H1 (cell line): Measurements from ENCODE around the gene ME3. TPM values are rescaled to one million over a fixed set of nuclear protein-coding genes. Genes with fewer than 3 reads are reported as not detected.

Source experiments
- CEBPB ChIP-seq: IDR thresholded peaks from 2 replicates; pipeline ENCODE4 v1.6.1; 2012; ENCODE audit warnings: low read depth, low read length
- CREB1 ChIP-seq: IDR thresholded peaks from 2 replicates; pipeline ENCODE4 v1.6.1; 2012; ENCODE audit warnings: inconsistent platforms
- E2F6 ChIP-seq: IDR thresholded peaks from 2 replicates; pipeline ENCODE4 v1.6.1; 2012; ENCODE audit warnings: inconsistent platforms
- EZH2 ChIP-seq: fragments of 200-600 bp; sonication (generic); IDR thresholded peaks from 2 replicates; pipeline ENCODE4 v1.7.1; 2012; ENCODE audit warnings: low read depth, mild to moderate bottlenecking, moderate library complexity, low read length, inconsistent platforms; ENCODE audit not compliant: severe bottlenecking
- FOSL1 ChIP-seq: IDR thresholded peaks from 2 replicates; pipeline ENCODE4 v1.6.1; 2011; ENCODE audit warnings: mild to moderate bottlenecking, low read depth, low read length, moderate library complexity; ENCODE audit not compliant: insufficient read depth
- HDAC6 ChIP-seq: IDR thresholded peaks from one replicate; pipeline ENCODE4 v1.7.1; 2012; ENCODE audit warnings: low read depth, mild to moderate bottlenecking, inconsistent platforms, low read length, moderate library complexity
- KDM5A ChIP-seq: fragments of 200-600 bp; IDR thresholded peaks from 2 replicates; pipeline ENCODE4 v1.7.1; 2012; ENCODE audit warnings: mild to moderate bottlenecking, low read length, inconsistent platforms, mixed read lengths
- RBBP5 ChIP-seq: IDR thresholded peaks from 2 replicates; pipeline ENCODE4 v1.7.1; 2012; ENCODE audit warnings: low read depth, mild to moderate bottlenecking, inconsistent platforms, low read length, moderate library complexity, borderline replicate concordance
- TCF12 ChIP-seq: IDR thresholded peaks from 2 replicates; pipeline ENCODE4 v1.6.1; 2011; ENCODE audit warnings: low read depth, mild to moderate bottlenecking, low read length
- USF2 ChIP-seq: IDR thresholded peaks from 2 replicates; pipeline ENCODE4 v1.6.1; 2011; ENCODE audit warnings: low read length, improper control_type of control experiment
- polyA plus RNA-seq, 7 experiments: library from polyadenylated mRNA; depleted of rRNA in 3 of 7; stranded (reverse) in 5 of 7; unstranded in 2 of 7; fragments of >200 nt in 5 of 7; fragments of 200-250 nt in 2 of 7; gene quantifications; 1 replicate in 5 of 7; 2 replicates in 1 of 7; 4 replicates in 1 of 7; pipeline versions ENCODE4 v1.2.1 to v1.2.3, GENCODE V29; 2011 to 2013; ENCODE audit warnings: missing spikeins in 2 of 7, mixed read lengths in 2 of 7
- total RNA-seq: library from RNA; stranded (reverse); fragmentation: NEBNext Ultra II Directional; extraction: Animal tissue kit (Norgen Biotek cat#: 25700); gene quantifications from 2 replicates; pipeline ENCODE4 v1.2.1, GENCODE V29; 2021
- TF ChIP-seq, protein P1 (sequence below): fragments of 300-600 bp; sonication (generic); IDR thresholded peaks from 2 replicates; pipeline ENCODE4 v1.7.1; 2012; ENCODE audit warnings: low read length, moderate library complexity, mild to moderate bottlenecking, inconsistent platforms; ENCODE audit not compliant: insufficient replicate concordance

ME3 gene
- total and polyA plus RNA-seq, 2 of the 8 experiments (the other 6 are each of a cell fraction or from before 2014, with no cell fraction given): 1.5 to 2.8 TPM

GRCh38 chr11:86625544-86625943, 46.9 kb downstream of the ME3 start (continued):
- TF ChIP-seq, protein P1, sequence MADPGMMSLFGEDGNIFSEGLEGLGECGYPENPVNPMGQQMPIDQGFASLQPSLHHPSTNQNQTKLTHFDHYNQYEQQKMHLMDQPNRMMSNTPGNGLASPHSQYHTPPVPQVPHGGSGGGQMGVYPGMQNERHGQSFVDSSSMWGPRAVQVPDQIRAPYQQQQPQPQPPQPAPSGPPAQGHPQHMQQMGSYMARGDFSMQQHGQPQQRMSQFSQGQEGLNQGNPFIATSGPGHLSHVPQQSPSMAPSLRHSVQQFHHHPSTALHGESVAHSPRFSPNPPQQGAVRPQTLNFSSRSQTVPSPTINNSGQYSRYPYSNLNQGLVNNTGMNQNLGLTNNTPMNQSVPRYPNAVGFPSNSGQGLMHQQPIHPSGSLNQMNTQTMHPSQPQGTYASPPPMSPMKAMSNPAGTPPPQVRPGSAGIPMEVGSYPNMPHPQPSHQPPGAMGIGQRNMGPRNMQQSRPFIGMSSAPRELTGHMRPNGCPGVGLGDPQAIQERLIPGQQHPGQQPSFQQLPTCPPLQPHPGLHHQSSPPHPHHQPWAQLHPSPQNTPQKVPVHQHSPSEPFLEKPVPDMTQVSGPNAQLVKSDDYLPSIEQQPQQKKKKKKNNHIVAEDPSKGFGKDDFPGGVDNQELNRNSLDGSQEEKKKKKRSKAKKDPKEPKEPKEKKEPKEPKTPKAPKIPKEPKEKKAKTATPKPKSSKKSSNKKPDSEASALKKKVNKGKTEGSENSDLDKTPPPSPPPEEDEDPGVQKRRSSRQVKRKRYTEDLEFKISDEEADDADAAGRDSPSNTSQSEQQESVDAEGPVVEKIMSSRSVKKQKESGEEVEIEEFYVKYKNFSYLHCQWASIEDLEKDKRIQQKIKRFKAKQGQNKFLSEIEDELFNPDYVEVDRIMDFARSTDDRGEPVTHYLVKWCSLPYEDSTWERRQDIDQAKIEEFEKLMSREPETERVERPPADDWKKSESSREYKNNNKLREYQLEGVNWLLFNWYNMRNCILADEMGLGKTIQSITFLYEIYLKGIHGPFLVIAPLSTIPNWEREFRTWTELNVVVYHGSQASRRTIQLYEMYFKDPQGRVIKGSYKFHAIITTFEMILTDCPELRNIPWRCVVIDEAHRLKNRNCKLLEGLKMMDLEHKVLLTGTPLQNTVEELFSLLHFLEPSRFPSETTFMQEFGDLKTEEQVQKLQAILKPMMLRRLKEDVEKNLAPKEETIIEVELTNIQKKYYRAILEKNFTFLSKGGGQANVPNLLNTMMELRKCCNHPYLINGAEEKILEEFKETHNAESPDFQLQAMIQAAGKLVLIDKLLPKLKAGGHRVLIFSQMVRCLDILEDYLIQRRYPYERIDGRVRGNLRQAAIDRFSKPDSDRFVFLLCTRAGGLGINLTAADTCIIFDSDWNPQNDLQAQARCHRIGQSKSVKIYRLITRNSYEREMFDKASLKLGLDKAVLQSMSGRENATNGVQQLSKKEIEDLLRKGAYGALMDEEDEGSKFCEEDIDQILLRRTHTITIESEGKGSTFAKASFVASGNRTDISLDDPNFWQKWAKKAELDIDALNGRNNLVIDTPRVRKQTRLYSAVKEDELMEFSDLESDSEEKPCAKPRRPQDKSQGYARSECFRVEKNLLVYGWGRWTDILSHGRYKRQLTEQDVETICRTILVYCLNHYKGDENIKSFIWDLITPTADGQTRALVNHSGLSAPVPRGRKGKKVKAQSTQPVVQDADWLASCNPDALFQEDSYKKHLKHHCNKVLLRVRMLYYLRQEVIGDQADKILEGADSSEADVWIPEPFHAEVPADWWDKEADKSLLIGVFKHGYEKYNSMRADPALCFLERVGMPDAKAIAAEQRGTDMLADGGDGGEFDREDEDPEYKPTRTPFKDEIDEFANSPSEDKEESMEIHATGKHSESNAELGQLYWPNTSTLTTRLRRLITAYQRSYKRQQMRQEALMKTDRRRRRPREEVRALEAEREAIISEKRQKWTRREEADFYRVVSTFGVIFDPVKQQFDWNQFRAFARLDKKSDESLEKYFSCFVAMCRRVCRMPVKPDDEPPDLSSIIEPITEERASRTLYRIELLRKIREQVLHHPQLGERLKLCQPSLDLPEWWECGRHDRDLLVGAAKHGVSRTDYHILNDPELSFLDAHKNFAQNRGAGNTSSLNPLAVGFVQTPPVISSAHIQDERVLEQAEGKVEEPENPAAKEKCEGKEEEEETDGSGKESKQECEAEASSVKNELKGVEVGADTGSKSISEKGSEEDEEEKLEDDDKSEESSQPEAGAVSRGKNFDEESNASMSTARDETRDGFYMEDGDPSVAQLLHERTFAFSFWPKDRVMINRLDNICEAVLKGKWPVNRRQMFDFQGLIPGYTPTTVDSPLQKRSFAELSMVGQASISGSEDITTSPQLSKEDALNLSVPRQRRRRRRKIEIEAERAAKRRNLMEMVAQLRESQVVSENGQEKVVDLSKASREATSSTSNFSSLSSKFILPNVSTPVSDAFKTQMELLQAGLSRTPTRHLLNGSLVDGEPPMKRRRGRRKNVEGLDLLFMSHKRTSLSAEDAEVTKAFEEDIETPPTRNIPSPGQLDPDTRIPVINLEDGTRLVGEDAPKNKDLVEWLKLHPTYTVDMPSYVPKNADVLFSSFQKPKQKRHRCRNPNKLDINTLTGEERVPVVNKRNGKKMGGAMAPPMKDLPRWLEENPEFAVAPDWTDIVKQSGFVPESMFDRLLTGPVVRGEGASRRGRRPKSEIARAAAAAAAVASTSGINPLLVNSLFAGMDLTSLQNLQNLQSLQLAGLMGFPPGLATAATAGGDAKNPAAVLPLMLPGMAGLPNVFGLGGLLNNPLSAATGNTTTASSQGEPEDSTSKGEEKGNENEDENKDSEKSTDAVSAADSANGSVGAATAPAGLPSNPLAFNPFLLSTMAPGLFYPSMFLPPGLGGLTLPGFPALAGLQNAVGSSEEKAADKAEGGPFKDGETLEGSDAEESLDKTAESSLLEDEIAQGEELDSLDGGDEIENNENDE: no peak
- TF ChIP-seq RBBP5 (no peak), KDM5A (no peak), FOSL1 (no peak), CREB1 (no peak), HDAC6 (no peak), E2F6 (no peak), USF2 (no peak), CEBPB (no peak), TCF12 (no peak), EZH2 (no peak)
